H9 (cell line): ENCODE data around the gene BLOC1S1. TPM values are rescaled to one million over a fixed set of nuclear protein-coding genes. Genes with fewer than 3 reads are reported as not detected.

Experiments
- DNase-seq: peaks from one replicate; pipeline ENCODE4 v3.0.0-alpha.2; 2017
- H2AFZ ChIP-seq: one replicate; pipeline ENCODE4 v1.6.1; 2013; ENCODE audit warnings: mild to moderate bottlenecking, low read length, control low read depth, moderate library complexity
- H2AK5ac ChIP-seq: 2 replicates; pipeline ENCODE4 v1.6.1; 2013; ENCODE audit warnings: low read length, control low read depth, mixed read lengths; ENCODE audit not compliant: insufficient read length
- H2BK120ac ChIP-seq: one replicate; pipeline ENCODE4 v1.6.1; 2013; ENCODE audit warnings: low read depth, mild to moderate bottlenecking, low read length, control low read depth, inconsistent platforms; ENCODE audit not compliant: poor library complexity, severe bottlenecking
- H2BK12ac ChIP-seq: 2 replicates; pipeline ENCODE4 v1.6.1; 2013; ENCODE audit warnings: low read length, control low read depth, mixed read lengths, low read depth; ENCODE audit not compliant: insufficient read length
- H2BK15ac ChIP-seq: 2 replicates; pipeline ENCODE4 v1.6.1; 2013; ENCODE audit warnings: low read depth, low read length, control low read depth
- H2BK20ac ChIP-seq: one replicate; pipeline ENCODE4 v1.6.1; 2013; ENCODE audit warnings: low read depth, mild to moderate bottlenecking, low read length, control low read depth, inconsistent platforms; ENCODE audit not compliant: poor library complexity, severe bottlenecking
- H2BK5ac ChIP-seq: 2 replicates; pipeline ENCODE4 v1.6.1; 2013; ENCODE audit warnings: low read length, control low read depth, mixed read lengths; ENCODE audit not compliant: insufficient read length
- H3K14ac ChIP-seq: 2 replicates; pipeline ENCODE4 v1.6.1; 2013; ENCODE audit warnings: low read length, control low read depth; ENCODE audit not compliant: insufficient read depth
- H3K18ac ChIP-seq: 2 replicates; pipeline ENCODE4 v1.6.1; 2013; ENCODE audit warnings: low read depth, mild to moderate bottlenecking, mixed read lengths, low read length, control low read depth; ENCODE audit not compliant: insufficient read length
- H3K23ac ChIP-seq: 2 replicates; pipeline ENCODE4 v1.6.1; 2013; ENCODE audit warnings: low read length, control low read depth, mixed read lengths, low read depth; ENCODE audit not compliant: insufficient read length
- H3K23me2 ChIP-seq: 2 replicates; pipeline ENCODE4 v1.6.1; 2013; ENCODE audit warnings: low read depth, mild to moderate bottlenecking, mixed read lengths, low read length, control low read depth; ENCODE audit not compliant: insufficient read length, poor library complexity, severe bottlenecking
- H3K27ac ChIP-seq: 2 replicates; pipeline ENCODE4 v1.5.1; 2013; ENCODE audit warnings: low read length, control low read depth, mixed read lengths, low read depth; ENCODE audit not compliant: insufficient read length
- H3K27me3 ChIP-seq: 2 replicates; pipeline ENCODE4 v1.6.1; 2013; ENCODE audit warnings: low read length, control low read depth, inconsistent platforms; ENCODE audit not compliant: insufficient read depth
- H3K4ac ChIP-seq: 2 replicates; pipeline ENCODE4 v1.6.1; 2013; ENCODE audit warnings: low read depth, mild to moderate bottlenecking, control low read depth, inconsistent platforms, low read length, moderate library complexity
- H3K4me1 ChIP-seq: 2 replicates; pipeline ENCODE4 v1.6.1; 2013; ENCODE audit warnings: low read length, control low read depth, inconsistent platforms; ENCODE audit not compliant: insufficient read depth
- H3K4me2 ChIP-seq: 2 replicates; pipeline ENCODE4 v1.6.1; 2013; ENCODE audit warnings: low read length, control low read depth, mixed read lengths; ENCODE audit not compliant: insufficient read length, insufficient read depth
- H3K56ac ChIP-seq: 2 replicates; pipeline ENCODE4 v1.6.1; 2013; ENCODE audit warnings: low read depth, mild to moderate bottlenecking, mixed read lengths, low read length, control low read depth; ENCODE audit not compliant: insufficient read length
- H3K79me1 ChIP-seq: 2 replicates; pipeline ENCODE4 v1.6.1; 2013; ENCODE audit warnings: low read depth, mild to moderate bottlenecking, moderate library complexity, low read length, control low read depth, inconsistent platforms; ENCODE audit not compliant: insufficient read depth, poor library complexity, severe bottlenecking
- H3K79me2 ChIP-seq: 2 replicates; pipeline ENCODE4 v1.6.1; 2013; ENCODE audit warnings: low read length, control low read depth, inconsistent platforms; ENCODE audit not compliant: insufficient read depth
- H3K9ac ChIP-seq: 2 replicates; pipeline ENCODE4 v1.6.1; 2013; ENCODE audit warnings: low read length, control low read depth, mixed read lengths; ENCODE audit not compliant: insufficient read length; ENCODE audit errors: extremely low read depth
- H3K9me3 ChIP-seq: one replicate; pipeline ENCODE4 v1.6.1; 2013; ENCODE audit warnings: low read depth, low read length, inconsistent platforms; ENCODE audit not compliant: control insufficient read depth
- H3T11ph ChIP-seq: one replicate; pipeline ENCODE4 v1.6.1; 2013; ENCODE audit warnings: mild to moderate bottlenecking, low read length, control low read depth, inconsistent platforms
- H4K20me1 ChIP-seq: one replicate; pipeline ENCODE4 v1.6.1; 2013; ENCODE audit not compliant: control insufficient read depth, insufficient read length, insufficient read depth
- H4K5ac ChIP-seq: 2 replicates; pipeline ENCODE4 v1.6.1; 2013; ENCODE audit warnings: low read depth, mild to moderate bottlenecking, mixed read lengths, low read length, control low read depth; ENCODE audit not compliant: insufficient read length
- H4K8ac ChIP-seq: replicated peaks from 2 replicates; pipeline ENCODE4 v1.6.1; 2013; ENCODE audit warnings: low read length, control low read depth, mixed read lengths, low read depth; ENCODE audit not compliant: insufficient read length
- H4K91ac ChIP-seq: 2 replicates; pipeline ENCODE4 v1.6.1; 2013; ENCODE audit warnings: low read depth, mild to moderate bottlenecking, moderate library complexity, mixed read lengths, low read length, control low read depth; ENCODE audit not compliant: insufficient read length
- H3K27ac Mint-ChIP-seq, 3 experiments: 2 replicates in 2 of 3; 3 replicates in 1 of 3; pipeline ENCODE4 v1.8.0; 2020 to 2021; ENCODE audit warnings: mixed read lengths in 3 of 3, mild to moderate bottlenecking in 1 of 3, moderate library complexity in 1 of 3
- H3K27me3 Mint-ChIP-seq: 2 replicates; pipeline ENCODE4 v1.8.0; 2021; ENCODE audit warnings: low read depth, mild to moderate bottlenecking, moderate library complexity, mixed read lengths
- H3K36me3 Mint-ChIP-seq, 3 experiments: 2 replicates in 2 of 3; 3 replicates in 1 of 3; pipeline ENCODE4 v1.8.0; 2020 to 2021; ENCODE audit warnings: low read depth in 3 of 3, mixed read lengths in 3 of 3; ENCODE audit not compliant: insufficient read depth in 1 of 3
- H3K4me1 Mint-ChIP-seq, 2 experiments: 2 replicates each; pipeline ENCODE4 v1.8.0; 2020; ENCODE audit warnings: mixed read lengths in 2 of 2
- H3K4me3 Mint-ChIP-seq, 2 experiments: 2 replicates in 1 of 2; 3 replicates in 1 of 2; pipeline ENCODE4 v1.8.0; 2020 to 2021; ENCODE audit warnings: mild to moderate bottlenecking in 2 of 2, mixed read lengths in 2 of 2, moderate library complexity in 1 of 2
- H3K9me3 Mint-ChIP-seq, 2 experiments: 2 replicates in 1 of 2; 3 replicates in 1 of 2; pipeline ENCODE4 v1.8.0; 2020; ENCODE audit warnings: mild to moderate bottlenecking in 2 of 2, mixed read lengths in 2 of 2, moderate library complexity in 1 of 2
- CTCF ChIP-seq: fragments of 200-600 bp; sonication (generic); conservative IDR thresholded peaks from 3 replicates; pipeline ENCODE4 v1.8.0; 2021; ENCODE audit warnings: antibody characterized with exemption, mild to moderate bottlenecking
- WGBS: extraction: QIAGEN DNeasy Blood & Tissue Kit; methylation state at CpG from one replicate; pipeline ENCODE4 v1.1.7; 2013; ENCODE audit warnings: missing lambda C conversion rate, low lambda C conversion rate, mixed read lengths; ENCODE audit not compliant: insufficient read length; ENCODE audit errors: extremely low coverage; 5-methylcytosine and 5-hydroxymethylcytosine counted together
- total RNA-seq: library from RNA; stranded (reverse); gene quantifications from 2 replicates; pipeline ENCODE4 v1.2.1, GENCODE V29; 2021

BLOC1S1 gene
- total RNA-seq, 1 experiment from 2014 or later = 108 TPM

- no peaks in the 10 kb centered on the region for H3K4me1 ChIP-seq
- no peak overlapping the region for H3K14ac ChIP-seq
- H3K9ac ChIP-seq = no peak overlapping the region
- no peaks in the 10 kb centered on the region for H3K23me2 ChIP-seq
- Mint-ChIP-seq H3K4me1 (peaks cover 20 to 21% of the 10 kb centered on the region in 2 experiments), H3K36me3 (peaks cover 14 to 35% (median 27%) of the 10 kb centered on the region in 3 experiments; a peak in 6 of 7 replicates), H3K9me3 (no peaks in the 10 kb centered on the region), H3K27ac (peak overlapping the region in 2 of 3 experiments; percentile 27 to 57; a peak in 4 of 7 replicates), H3K4me3 (no peak overlapping the region), H3K27me3 (peaks cover 1% of the 10 kb centered on the region; the same call in 1 of the 2 replicates)
- H2BK20ac ChIP-seq = no peak overlapping the region
- no peak overlapping the region for H3K4ac ChIP-seq
- no peak overlapping the region for H2BK12ac ChIP-seq
- no peak overlapping the region for H3K23ac ChIP-seq
- no peak overlapping the region for H3K4me2 ChIP-seq
- no peaks in the 10 kb centered on the region for H3K79me1 ChIP-seq
- DNase-seq = no peak
- no CpG with 5 or more reads among the region's 7 CpGs for WGBS
- H2BK120ac ChIP-seq = no peak overlapping the region
- H3T11ph ChIP-seq = no peak overlapping the region
- no peaks in the 10 kb centered on the region for H3K79me2 ChIP-seq
- H3K27ac ChIP-seq = no peak overlapping the region
- no peak overlapping the region for H4K5ac ChIP-seq
- H3K56ac ChIP-seq = no peak overlapping the region
- no peak overlapping the region for H2AFZ ChIP-seq
- H3K18ac ChIP-seq = no peak overlapping the region
- no peak overlapping the region for H4K8ac ChIP-seq
- H2BK5ac ChIP-seq = no peak overlapping the region
- H4K20me1 ChIP-seq = no peaks in the 10 kb centered on the region
- H2BK15ac ChIP-seq = no peak overlapping the region
- H2AK5ac ChIP-seq = no peak overlapping the region
- no peaks in the 10 kb centered on the region for H3K27me3 ChIP-seq
- no peak overlapping the region for H4K91ac ChIP-seq
- TF ChIP-seq CTCF = no peak
- no peaks in the 10 kb centered on the region for H3K9me3 ChIP-seq
Measured at GRCh38 chr12:55683676-55684075, 32.2 kb upstream of the BLOC1S1 start.
